SK-N-SH treated with all-trans-retinoic acid at 6 μM for 48 hours (cell line): Measurements from ENCODE around the gene ARHGAP26.

Experiments used
- ATAC-seq: fragments of 200-7000 bp; cut with Tn5 transposase; 3 replicates; pipeline ENCODE4 v1.9.1; 2020; ENCODE audit warnings: mild to moderate bottlenecking, moderate library complexity
- ARNTL ChIP-seq: fragments of 450-650 bp; formaldehyde crosslinking; IDR thresholded peaks from 2 replicates; pipeline ENCODE4 v1.5.0; 2020; ENCODE audit warnings: low read depth, mild to moderate bottlenecking, moderate library complexity, borderline replicate concordance
- BACH2 ChIP-seq: fragments of 250-450 bp; sonication (Bioruptor Pico); IDR thresholded peaks from 2 replicates; pipeline ENCODE4 v1.9.0; 2021; ENCODE audit warnings: mild to moderate bottlenecking, borderline replicate concordance
- CREB5 ChIP-seq: fragments of 250-450 bp; sonication (Bioruptor Pico); IDR thresholded peaks from 2 replicates; pipeline ENCODE4 v1.5.1; 2020; ENCODE audit warnings: low read depth, mild to moderate bottlenecking, moderate library complexity
- CSDC2 ChIP-seq: fragments of 250-450 bp; sonication (Bioruptor Pico); IDR thresholded peaks from 2 replicates; pipeline ENCODE4 v1.5.0; 2020; ENCODE audit warnings: mild to moderate bottlenecking, moderate library complexity
- CSRNP3 ChIP-seq: fragments of 250-450 bp; sonication (Bioruptor Pico); IDR thresholded peaks from 2 replicates; pipeline ENCODE4 v1.5.1; 2021; ENCODE audit warnings: mild to moderate bottlenecking, moderate library complexity
- ESRRG ChIP-seq: fragments of 250-450 bp; sonication (Bioruptor Pico); IDR thresholded peaks from 2 replicates; pipeline ENCODE4 v1.6.1; 2021; ENCODE audit warnings: mild to moderate bottlenecking
- GLIS3 ChIP-seq: fragments of 250-450 bp; sonication (Bioruptor Pico); IDR thresholded peaks from 2 replicates; pipeline ENCODE4 v1.5.0; 2020; ENCODE audit warnings: mild to moderate bottlenecking, moderate library complexity
- ISL1 ChIP-seq: fragments of 250-450 bp; sonication (Bioruptor Pico); IDR thresholded peaks from 2 replicates; pipeline ENCODE4 v2.1.2; 2022; ENCODE audit warnings: mild to moderate bottlenecking, moderate library complexity
- OSR1 ChIP-seq: fragments of 250-450 bp; sonication (Bioruptor Pico); IDR thresholded peaks from 2 replicates; pipeline ENCODE4 v1.8.0; 2022; ENCODE audit warnings: moderate library complexity, mild to moderate bottlenecking, inconsistent platforms
- PATZ1 ChIP-seq: fragments of 250-450 bp; sonication (Bioruptor Pico); IDR thresholded peaks from 2 replicates; pipeline ENCODE4 v1.8.0; 2020; ENCODE audit warnings: mild to moderate bottlenecking, moderate library complexity, borderline replicate concordance
- PPARA ChIP-seq: fragments of 250-450 bp; sonication (Bioruptor Pico); IDR thresholded peaks from 2 replicates; pipeline ENCODE4 v1.5.0; 2020; ENCODE audit warnings: mild to moderate bottlenecking, borderline replicate concordance
- RARB ChIP-seq: fragments of 250-450 bp; sonication (Bioruptor Pico); IDR thresholded peaks from 2 replicates; pipeline ENCODE4 v1.8.0; 2021; ENCODE audit warnings: mild to moderate bottlenecking, moderate library complexity
- SNAI2 ChIP-seq: fragments of 250-450 bp; sonication (Bioruptor Pico); IDR thresholded peaks from 2 replicates; pipeline ENCODE4 v1.5.0; 2020; ENCODE audit warnings: mild to moderate bottlenecking, moderate library complexity
- TOX ChIP-seq: fragments of 250-450 bp; sonication (Bioruptor Pico); IDR thresholded peaks from 2 replicates; pipeline ENCODE4 v1.8.0; 2021; ENCODE audit warnings: mild to moderate bottlenecking, moderate library complexity, borderline replicate concordance
- TSHZ2 ChIP-seq: fragments of 250-450 bp; sonication (Bioruptor Pico); IDR thresholded peaks from 2 replicates; pipeline ENCODE4 v1.5.0; 2020; ENCODE audit warnings: mild to moderate bottlenecking, moderate library complexity
- ZC3H10 ChIP-seq: fragments of 250-450 bp; sonication (Bioruptor Pico); IDR thresholded peaks from 2 replicates; pipeline ENCODE4 v1.5.1; 2021; ENCODE audit warnings: mild to moderate bottlenecking, moderate library complexity
- ZFP3 ChIP-seq: fragments of 250-450 bp; sonication (Bioruptor Pico); IDR thresholded peaks from 2 replicates; pipeline ENCODE4 v1.5.0; 2020; ENCODE audit warnings: mild to moderate bottlenecking, moderate library complexity
- ZNF565 ChIP-seq: fragments of 450-650 bp; formaldehyde crosslinking; conservative IDR thresholded peaks from 2 replicates; pipeline ENCODE4 v1.5.0; 2020; ENCODE audit warnings: low read depth, mild to moderate bottlenecking, moderate library complexity
- ZNF70 ChIP-seq: fragments of 450-650 bp; formaldehyde crosslinking; IDR thresholded peaks from 2 replicates; pipeline ENCODE4 v1.5.0; 2020; ENCODE audit warnings: mild to moderate bottlenecking, moderate library complexity

The ARHGAP26 gene

GRCh38 chr5:143004361-143005145, 234.4 kb downstream of the ARHGAP26 start:
- TF ChIP-seq ZFP3 (CRISPR knock-in tag) (no peak), TSHZ2 (no peak), GLIS3 (CRISPR knock-in tag) (no peak), CREB5 (CRISPR knock-in tag) (no peak), ZC3H10 (CRISPR knock-in tag) (no peak), ZNF70 (CRISPR knock-in tag) (no peak), RARB (CRISPR knock-in tag) (no peak), CSRNP3 (CRISPR knock-in tag) (no peak), BACH2 (CRISPR knock-in tag) (no peak), ARNTL (CRISPR knock-in tag) (no peak), ZNF565 (CRISPR knock-in tag) (no peak), OSR1 (CRISPR knock-in tag) (no peak), CSDC2 (CRISPR knock-in tag) (no peak), PATZ1 (no peak)
- no peak for ATAC-seq

GRCh38 chr5:143006501-143006900, 236.3 kb downstream of the ARHGAP26 start:
- TF ChIP-seq TOX (CRISPR knock-in tag): no peak
- no peak for TF ChIP-seq PATZ1
- no peak for TF ChIP-seq SNAI2
- no peak for TF ChIP-seq CSRNP3 (CRISPR knock-in tag)
- TF ChIP-seq RARB (CRISPR knock-in tag): no peak
- TF ChIP-seq BACH2 (CRISPR knock-in tag): no peak
- ATAC-seq: no peak

GRCh38 chr5:143008032-143008431, 237.9 kb downstream of the ARHGAP26 start:
- ATAC-seq: no peak
- no peak for TF ChIP-seq BACH2 (CRISPR knock-in tag)
- no peak for TF ChIP-seq ZC3H10 (CRISPR knock-in tag)
- TF ChIP-seq ARNTL (CRISPR knock-in tag): no peak
- no peak for TF ChIP-seq ISL1 (CRISPR knock-in tag)
- TF ChIP-seq CSRNP3 (CRISPR knock-in tag): no peak
- no peak for TF ChIP-seq PATZ1
- no peak for TF ChIP-seq CREB5 (CRISPR knock-in tag)
- TF ChIP-seq ESRRG (CRISPR knock-in tag): no peak
- no peak for TF ChIP-seq RARB (CRISPR knock-in tag)
- no peak for TF ChIP-seq TOX (CRISPR knock-in tag)
- TF ChIP-seq PPARA (CRISPR knock-in tag): no peak
- no peak for TF ChIP-seq ZNF70 (CRISPR knock-in tag)
- TF ChIP-seq ZNF565 (CRISPR knock-in tag): no peak
- no peak for TF ChIP-seq CSDC2 (CRISPR knock-in tag)
